CD4-positive, CD25-positive, alpha-beta regulatory T cell (primary cell): Measurements from ENCODE around the gene PCCA. TPM values are rescaled to one million over a fixed set of nuclear protein-coding genes. Genes with fewer than 3 reads are reported as not detected.
"Not testable (repeated sequence)": the region's sequence is repeated elsewhere in the genome, so short reads cannot be mapped to it uniquely, and the experiment has no call there.

Experiments
- ATAC-seq, 2 donors: fragments of 150-1000 bp; cut with Tn5 transposase; one replicate each; pipeline ENCODE4 v1.10.0; 2021; ENCODE audit warnings: low read depth in 2 of 2, moderate number of reproducible peaks in 2 of 2, moderate library complexity in 1 of 2
- DNase-seq, 3 donors: peaks; one replicate each; pipeline versions ENCODE4 v3.0.0 to v3.0.0-alpha.2; 2012 to 2022; ENCODE audit warnings: mixed read lengths in 1 of 3
- H3K27ac ChIP-seq: one replicate; pipeline ENCODE4 v1.7.0; 2013; ENCODE audit warnings: mild to moderate bottlenecking, low read length; ENCODE audit not compliant: insufficient read depth, poor library complexity, severe bottlenecking
- H3K27me3 ChIP-seq: one replicate; pipeline ENCODE4 v1.7.0; 2013; ENCODE audit warnings: low read length; ENCODE audit not compliant: control insufficient read depth, insufficient read depth
- H3K36me3 ChIP-seq: one replicate; pipeline ENCODE4 v1.7.0; 2013; ENCODE audit warnings: mild to moderate bottlenecking, low read length, moderate library complexity; ENCODE audit not compliant: control insufficient read depth, insufficient read depth
- H3K4me1 ChIP-seq: 2 replicates; pipeline ENCODE4 v1.7.0; 2013; ENCODE audit warnings: mild to moderate bottlenecking, low read length; ENCODE audit not compliant: insufficient read depth, control insufficient read depth, poor library complexity, severe bottlenecking
- H3K4me3 ChIP-seq: one replicate; pipeline ENCODE4 v1.7.0; 2013; ENCODE audit warnings: low read depth, mild to moderate bottlenecking, low read length, moderate library complexity
- H3K9me3 ChIP-seq, 2 experiments: 1 replicate in 1 of 2; 2 replicates in 1 of 2; pipeline ENCODE4 v1.7.0; 2013; ENCODE audit warnings: low read length in 2 of 2, mild to moderate bottlenecking in 1 of 2, moderate library complexity in 1 of 2; ENCODE audit not compliant: control insufficient read depth in 2 of 2
- H3K27ac Mint-ChIP-seq, 3 donors: one replicate each; pipeline ENCODE4 v1.8.0; 2020 to 2022; ENCODE audit warnings: mild to moderate bottlenecking in 3 of 3, mixed read lengths in 3 of 3, moderate library complexity in 2 of 3
- H3K27me3 Mint-ChIP-seq: one replicate; pipeline ENCODE4 v1.8.0; 2022; ENCODE audit warnings: mild to moderate bottlenecking, mixed read lengths
- H3K36me3 Mint-ChIP-seq: one replicate; pipeline ENCODE4 v1.8.0; 2020; ENCODE audit warnings: mixed read lengths
- H3K4me1 Mint-ChIP-seq, 4 donors: one replicate each; pipeline ENCODE4 v1.8.0; 2020 to 2022; ENCODE audit warnings: mixed read lengths in 4 of 4, mild to moderate bottlenecking in 1 of 4
- H3K4me3 Mint-ChIP-seq, 4 donors: one replicate each; pipeline ENCODE4 v1.8.0; 2020 to 2022; ENCODE audit warnings: mild to moderate bottlenecking in 4 of 4, mixed read lengths in 4 of 4, moderate library complexity in 3 of 4
- H3K9me3 Mint-ChIP-seq, 7 donors: one replicate each; pipeline ENCODE4 v1.8.0; 2020 to 2022; ENCODE audit warnings: mixed read lengths in 7 of 7, mild to moderate bottlenecking in 3 of 7, moderate library complexity in 2 of 7
- polyA plus RNA-seq, 4 donors: library from polyadenylated mRNA; unstranded; fragments of 300-500 nt; fragmentation: Illumina TruSeq; gene quantifications; one replicate each; pipeline ENCODE4 v1.2.3, GENCODE V29; 2021
- total RNA-seq: library from RNA; stranded (reverse); gene quantifications from one replicate; pipeline ENCODE4 v1.2.3, GENCODE V29; 2022

Gene PCCA
- total and polyA plus RNA-seq, 5 donors from 2014 or later, result 8.0 to 14.8 (median 10.4) TPM

- H3K4me3 Mint-ChIP-seq, result no peak overlapping the region
Measured at GRCh38 chr13:100315522-100315921, 226.6 kb downstream of the PCCA start.

DNA sequence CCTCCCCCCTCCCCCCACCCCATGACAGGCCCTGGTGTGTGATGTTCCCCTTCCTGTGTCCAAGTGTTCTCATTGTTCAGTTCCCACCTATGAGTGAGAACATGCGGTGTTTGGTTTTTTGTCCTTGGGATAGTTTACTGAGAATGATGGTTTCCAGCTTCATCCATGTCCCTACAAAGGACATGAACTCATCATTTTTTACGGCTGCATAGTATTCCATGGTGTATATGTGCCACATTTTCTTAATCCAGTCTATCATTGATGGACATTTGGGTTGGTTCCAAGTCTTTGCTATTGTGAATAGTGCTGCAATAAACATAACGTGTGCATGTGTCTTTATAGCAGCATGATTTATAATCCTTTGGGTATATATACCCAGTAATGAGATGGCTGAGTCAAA lies 229.6 kb downstream of the PCCA start:
- peaks cover 29% of the 10 kb centered on the region for H3K36me3 Mint-ChIP-seq
- not testable (repeated sequence) for H3K27ac Mint-ChIP-seq, ATAC-seq, H3K27ac ChIP-seq, H3K4me1 ChIP-seq, H3K36me3 ChIP-seq, H3K4me1 Mint-ChIP-seq, H3K4me3 Mint-ChIP-seq, H3K27me3 Mint-ChIP-seq, H3K9me3 Mint-ChIP-seq, DNase-seq, H3K27me3 ChIP-seq, H3K9me3 ChIP-seq, H3K4me3 ChIP-seq

More at GRCh38 chr13:100315522-100315921, 226.6 kb downstream of the PCCA start:
- H3K27me3 ChIP-seq, result no peaks in the 10 kb centered on the region
- H3K4me1 Mint-ChIP-seq, result peaks cover 0 to 5% (median 0%) of the 10 kb centered on the region in 4 donors
- DNase-seq, result no peak
- no peak overlapping the region for H3K4me3 ChIP-seq
- no peak for ATAC-seq
- no peaks in the 10 kb centered on the region for H3K4me1 ChIP-seq
- H3K9me3 ChIP-seq, result no peaks in the 10 kb centered on the region
- no peak overlapping the region for H3K27ac Mint-ChIP-seq
- no peaks in the 10 kb centered on the region for H3K36me3 ChIP-seq
- no peaks in the 10 kb centered on the region for H3K27me3 Mint-ChIP-seq
- H3K27ac ChIP-seq, result no peak overlapping the region
- H3K9me3 Mint-ChIP-seq, result peaks cover 0 to 10% (median 3%) of the 10 kb centered on the region in 7 donors
- H3K36me3 Mint-ChIP-seq, result peaks cover 25% of the 10 kb centered on the region

GRCh38 chr13:100323937-100324336 lies 235.0 kb downstream of the PCCA start:
- no peaks in the 10 kb centered on the region for H3K4me1 Mint-ChIP-seq
- no peak overlapping the region for H3K27ac ChIP-seq
- no peak for DNase-seq
- H3K27ac Mint-ChIP-seq, result no peak overlapping the region
- no peaks in the 10 kb centered on the region for H3K27me3 Mint-ChIP-seq
- no peak overlapping the region for H3K4me3 Mint-ChIP-seq
- no peaks in the 10 kb centered on the region for H3K27me3 ChIP-seq
- peaks cover 0 to 3% (median 0%) of the 10 kb centered on the region in 7 donors for H3K9me3 Mint-ChIP-seq
- H3K36me3 Mint-ChIP-seq, result peaks cover 31% of the 10 kb centered on the region
- ATAC-seq, result no peak
- H3K4me3 ChIP-seq, result no peak overlapping the region
- peaks cover 5% of the 10 kb centered on the region for H3K36me3 ChIP-seq
- no peaks in the 10 kb centered on the region for H3K4me1 ChIP-seq
- H3K9me3 ChIP-seq, result no peaks in the 10 kb centered on the region

DNA sequence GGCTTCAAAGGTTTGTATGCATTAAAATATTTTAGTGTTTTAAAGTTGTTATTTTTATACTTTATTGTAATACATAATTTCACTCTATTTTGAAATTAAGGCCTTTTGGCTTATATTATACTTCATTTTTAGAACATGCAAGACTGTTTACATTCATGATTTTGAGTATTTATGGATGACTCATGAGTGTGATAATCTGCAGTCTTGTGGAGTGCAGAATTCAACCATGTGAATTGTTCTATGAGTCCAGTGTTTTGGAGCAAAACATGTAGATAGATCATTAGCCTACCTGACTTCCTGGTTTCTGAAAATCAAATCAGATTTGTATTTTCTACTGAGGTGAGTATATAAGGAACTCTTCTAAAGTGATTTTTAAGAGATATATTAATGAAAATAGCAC lies 241.8 kb downstream of the PCCA start:
- H3K27ac ChIP-seq, result no peak overlapping the region
- H3K9me3 ChIP-seq, result peaks cover 8% of the 10 kb centered on the region in 2 experiments
- H3K27me3 ChIP-seq, result no peaks in the 10 kb centered on the region
- Mint-ChIP-seq H3K27me3 (no peaks in the 10 kb centered on the region), H3K36me3 (peaks cover 28% of the 10 kb centered on the region), H3K4me1 (no peaks in the 10 kb centered on the region), H3K27ac (no peak overlapping the region), H3K4me3 (no peak overlapping the region), H3K9me3 (peaks cover 0 to 6% (median 3%) of the 10 kb centered on the region in 7 donors)
- H3K36me3 ChIP-seq, result no peaks in the 10 kb centered on the region
- no peak overlapping the region for H3K4me3 ChIP-seq
- DNase-seq, result no peak
- H3K4me1 ChIP-seq, result no peaks in the 10 kb centered on the region
- no peak for ATAC-seq

DNA sequence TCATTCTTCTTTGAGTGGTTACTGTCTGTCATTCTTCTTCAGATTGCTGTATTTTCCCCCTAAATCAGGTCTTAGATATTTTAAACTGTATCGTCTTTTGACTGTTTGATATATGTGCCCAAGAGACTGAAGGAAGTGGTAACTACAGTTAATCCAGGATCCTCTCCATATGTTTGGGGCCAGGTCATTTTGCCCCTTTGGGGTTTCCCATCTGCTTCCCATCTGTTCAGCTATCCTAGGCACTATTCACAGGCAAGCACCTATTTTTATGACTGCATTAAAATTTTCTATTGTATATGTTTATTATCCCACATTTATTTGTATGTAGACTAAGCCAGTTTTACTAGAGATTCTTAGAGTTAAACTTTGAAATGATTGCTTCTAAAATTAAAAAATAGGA lies 244.2 kb downstream of the PCCA start:
- no peak overlapping the region for H3K27ac ChIP-seq
- Mint-ChIP-seq H3K27me3 (no peaks in the 10 kb centered on the region), H3K4me1 (no peaks in the 10 kb centered on the region), H3K36me3 (peaks cover 28% of the 10 kb centered on the region), H3K9me3 (peaks cover 0 to 6% (median 3%) of the 10 kb centered on the region in 7 donors), H3K4me3 (no peak overlapping the region), H3K27ac (no peak overlapping the region)
- ATAC-seq (no peak), DNase-seq (no peak)
- H3K9me3 ChIP-seq, result peaks cover 8% of the 10 kb centered on the region in 2 experiments
- no peaks in the 10 kb centered on the region for H3K4me1 ChIP-seq
- no peaks in the 10 kb centered on the region for H3K36me3 ChIP-seq
- no peak overlapping the region for H3K4me3 ChIP-seq
- no peaks in the 10 kb centered on the region for H3K27me3 ChIP-seq

DNA sequence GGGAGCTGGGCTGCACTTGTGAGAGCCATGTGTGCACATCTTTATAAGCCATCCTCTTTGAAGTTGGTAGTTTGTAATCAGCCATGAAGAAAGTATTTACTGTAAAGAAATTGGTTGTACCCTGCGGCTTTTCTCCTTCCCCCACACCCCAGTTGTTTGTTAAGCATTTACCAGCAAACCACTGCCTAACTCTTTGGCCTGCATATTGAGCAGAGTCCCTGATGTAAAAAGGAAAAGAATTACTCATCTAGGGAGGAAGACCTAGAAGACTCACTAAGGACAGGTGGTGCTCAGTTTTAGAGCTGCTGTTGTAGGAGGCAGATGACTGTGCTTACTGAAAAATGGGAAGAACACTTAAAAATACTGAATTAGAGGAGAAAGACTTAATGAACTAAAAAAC lies 245.3 kb downstream of the PCCA start:
- Histone ChIP-seq H3K27ac (no peak overlapping the region), H3K27me3 (no peaks in the 10 kb centered on the region), H3K36me3 (no peaks in the 10 kb centered on the region), H3K4me3 (no peak overlapping the region), H3K9me3 (peaks cover 8% of the 10 kb centered on the region in 2 experiments), H3K4me1 (no peaks in the 10 kb centered on the region)
- Mint-ChIP-seq H3K36me3 (peaks cover 26% of the 10 kb centered on the region), H3K27ac (no peak overlapping the region), H3K4me1 (peaks cover 0 to 1% (median 0%) of the 10 kb centered on the region in 4 donors), H3K9me3 (peaks cover 0 to 6% (median 3%) of the 10 kb centered on the region in 7 donors), H3K27me3 (no peaks in the 10 kb centered on the region), H3K4me3 (no peak overlapping the region)
- DNase-seq (no peak), ATAC-seq (no peak)

DNA sequence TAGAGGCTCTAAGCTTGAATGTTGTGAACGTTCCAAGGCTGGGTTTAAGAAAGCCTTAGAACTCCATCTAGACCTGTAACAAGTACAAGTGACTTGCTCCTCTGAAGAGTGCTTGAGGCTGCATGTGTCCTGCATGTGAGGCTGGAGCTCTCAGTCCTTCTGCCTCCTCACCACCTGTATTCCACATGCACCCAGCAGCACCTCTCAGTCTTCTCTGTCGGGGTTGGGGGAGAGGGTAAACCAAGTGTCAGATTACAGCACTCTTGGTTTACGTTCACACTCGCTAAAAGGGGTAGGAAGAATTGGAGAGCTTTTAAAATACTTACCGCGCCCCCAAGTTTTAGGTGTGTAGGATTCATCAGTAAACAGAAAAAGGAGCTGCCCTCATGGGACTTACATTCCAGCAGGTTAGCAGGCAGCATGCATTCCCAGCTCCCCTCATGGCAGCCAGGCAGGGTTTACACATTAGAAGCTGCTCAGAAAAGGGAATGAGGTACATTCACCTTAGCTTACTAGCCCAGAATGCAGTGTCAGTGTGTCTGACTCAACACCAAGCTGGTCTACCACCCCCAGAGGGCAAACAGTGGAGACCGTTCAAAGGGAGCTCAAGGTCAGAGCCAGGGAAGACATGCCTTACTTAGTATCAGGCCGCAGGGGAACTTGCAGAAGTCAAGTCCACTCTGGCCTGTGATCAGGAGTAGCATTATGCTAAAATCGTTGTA lies 248.1 kb downstream of the PCCA start:
- H3K9me3 ChIP-seq, result peaks cover 8% of the 10 kb centered on the region in 2 experiments
- DNase-seq (no peak), ATAC-seq (no peak)
- H3K4me3 ChIP-seq, result no peak overlapping the region
- no peaks in the 10 kb centered on the region for H3K27me3 Mint-ChIP-seq
- peaks cover 0 to 6% (median 3%) of the 10 kb centered on the region in 7 donors for H3K9me3 Mint-ChIP-seq
- peaks cover 31% of the 10 kb centered on the region for H3K36me3 Mint-ChIP-seq
- H3K27me3 ChIP-seq, result no peaks in the 10 kb centered on the region
- no peak overlapping the region for H3K27ac ChIP-seq
- H3K4me1 Mint-ChIP-seq, result peaks cover 10 to 16% (median 12%) of the 10 kb centered on the region in 4 donors
- H3K4me3 Mint-ChIP-seq, result no peak overlapping the region
- no peaks in the 10 kb centered on the region for H3K36me3 ChIP-seq
- no peaks in the 10 kb centered on the region for H3K4me1 ChIP-seq
- no peak overlapping the region for H3K27ac Mint-ChIP-seq

GRCh38 chr13:100338275-100338674 lies 249.4 kb downstream of the PCCA start:
- Histone ChIP-seq H3K4me1 (no peaks in the 10 kb centered on the region), H3K9me3 (peaks cover 8% of the 10 kb centered on the region in 2 experiments), H3K27me3 (no peaks in the 10 kb centered on the region), H3K36me3 (no peaks in the 10 kb centered on the region), H3K27ac (no peak overlapping the region), H3K4me3 (no peak overlapping the region)
- Mint-ChIP-seq H3K4me1 (peaks cover 10 to 16% (median 12%) of the 10 kb centered on the region in 4 donors), H3K4me3 (no peak overlapping the region), H3K27ac (no peak overlapping the region), H3K9me3 (peaks cover 0 to 6% (median 3%) of the 10 kb centered on the region in 7 donors), H3K36me3 (peaks cover 23% of the 10 kb centered on the region), H3K27me3 (no peaks in the 10 kb centered on the region)
- ATAC-seq, result no peak
- no peak for DNase-seq
